Activated CD4-positive, CD25-positive, alpha-beta regulatory T cell (primary cell): ENCODE results near the gene EFNA5.

ENCODE experiments used
- DNase-seq, 4 experiments: peaks; one replicate each; lab custom pipeline; 2025; lab: John Stamatoyannopoulos, UW

The EFNA5 gene

DNA sequence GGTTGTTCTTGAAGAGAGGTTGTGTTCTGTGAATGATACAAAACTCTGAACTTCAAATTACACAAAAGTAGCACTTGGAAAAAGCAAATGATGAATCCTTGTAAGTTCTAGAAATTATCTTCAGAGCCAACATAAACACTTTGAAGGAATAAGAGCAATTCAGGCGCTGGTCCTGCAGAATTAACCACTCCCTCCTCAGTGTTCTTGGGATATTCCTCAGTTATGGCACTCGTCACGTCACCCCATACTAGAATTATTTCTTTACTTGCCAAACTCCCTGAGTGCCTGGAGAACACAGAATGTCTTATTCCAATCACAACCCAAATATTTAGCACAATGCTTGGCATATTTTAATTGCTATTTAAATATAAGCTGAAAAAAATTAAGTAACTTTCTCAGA is 126.3 kb downstream of the EFNA5 start:
- DNase-seq: no peak

GRCh38 chr5:107543868-107544267 is 126.9 kb downstream of the EFNA5 start:
- DNase-seq: no peak

- DNase-seq: no peak
Observed at GRCh38 chr5:107542831-107543231, 127.9 kb downstream of the EFNA5 start.

DNA sequence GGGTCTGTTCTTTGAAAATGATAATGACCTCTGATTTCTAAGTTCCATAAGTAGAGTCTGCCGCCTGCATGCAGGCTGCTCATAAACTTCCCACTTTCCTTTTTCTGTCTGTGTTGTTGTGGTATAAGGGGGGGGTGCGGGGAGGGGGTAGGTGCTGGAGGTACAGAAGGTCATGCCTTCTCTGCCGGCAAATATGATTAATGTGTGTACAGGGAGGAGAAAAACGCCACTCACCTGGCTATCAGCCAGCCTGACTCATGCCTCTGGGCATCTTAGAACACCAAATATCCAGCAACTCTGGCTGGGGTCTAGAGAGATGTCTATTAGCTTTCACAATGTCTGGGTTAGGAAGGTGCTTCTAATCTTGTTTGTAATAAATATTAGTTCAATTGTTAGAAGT is 128.3 kb downstream of the EFNA5 start:
- DNase-seq: no peak

DNA sequence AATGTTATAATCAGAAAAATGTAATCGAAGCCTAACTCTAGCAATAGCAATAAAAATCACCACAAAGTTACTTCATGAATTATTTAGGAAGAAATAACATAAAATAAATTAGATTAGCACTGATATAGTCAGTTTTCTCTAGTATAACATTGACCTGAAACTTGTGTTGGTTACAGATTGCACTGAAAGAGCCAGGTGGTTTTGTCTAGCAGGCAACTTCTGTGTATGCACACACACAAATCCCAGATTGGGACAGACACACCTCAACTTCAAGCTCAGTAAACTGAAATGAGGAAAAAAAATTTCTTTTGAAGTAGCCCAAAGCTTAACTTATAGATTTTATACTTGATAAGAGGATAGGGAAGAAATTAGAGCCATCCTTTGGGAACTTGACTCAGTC is 129.3 kb downstream of the EFNA5 start:
- DNase-seq: no peak

DNA sequence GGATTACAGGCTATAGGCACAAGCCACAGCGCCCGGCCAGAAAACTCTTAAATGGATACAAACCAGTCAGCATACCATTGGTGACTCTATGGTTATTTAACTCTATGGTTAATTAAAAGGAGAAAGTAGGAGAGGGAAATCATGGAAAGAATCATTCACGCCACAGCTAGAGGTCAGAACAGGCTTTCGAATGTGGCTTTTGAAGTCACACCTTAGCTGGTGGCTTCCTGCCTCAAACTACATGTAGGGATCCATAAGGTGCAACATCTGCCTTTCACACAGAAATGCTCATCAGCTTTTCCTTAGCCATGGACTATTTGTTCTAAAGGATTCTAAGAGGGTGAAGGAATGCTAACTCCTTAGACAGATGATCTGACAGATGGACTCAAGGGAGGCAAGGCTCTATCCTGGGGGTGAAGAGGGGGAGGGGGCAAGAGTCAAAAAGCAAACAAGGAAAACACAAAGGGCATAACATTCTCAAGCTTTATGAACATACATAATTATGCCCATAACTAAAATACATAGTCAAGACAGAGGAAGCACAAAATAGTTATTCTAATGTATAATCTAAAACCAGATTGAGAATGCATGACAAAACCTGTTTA is 130.9 kb downstream of the EFNA5 start:
- DNase-seq: no peak

DNA sequence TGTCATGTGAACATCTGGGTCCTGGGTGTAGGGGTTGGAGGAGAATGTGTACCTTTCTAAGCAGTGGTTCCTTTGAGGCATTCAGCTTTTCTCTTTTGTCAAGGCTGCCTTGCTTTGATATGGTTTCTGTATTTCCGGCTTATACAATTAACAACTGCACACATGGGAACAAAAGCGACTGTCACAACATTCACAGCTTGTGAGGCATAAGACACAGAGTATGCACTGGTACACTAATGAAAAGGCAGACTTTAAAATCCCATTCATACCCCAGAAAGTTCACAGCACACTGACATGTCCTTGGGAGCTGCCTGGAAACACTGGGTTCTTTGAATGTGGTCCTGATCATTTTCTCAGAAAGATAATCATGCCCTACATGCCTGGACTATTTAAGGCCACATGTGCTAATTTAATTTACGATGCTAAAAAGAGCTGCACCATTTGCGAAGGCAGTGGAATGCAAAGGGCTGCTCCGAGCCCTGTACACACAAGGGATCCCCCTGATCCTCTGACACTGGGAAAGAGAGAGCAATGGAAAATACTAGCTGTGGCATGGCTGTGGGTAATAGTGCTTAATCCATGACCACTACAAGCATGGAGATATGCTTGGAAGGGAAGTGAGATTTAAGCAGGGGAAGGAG is 131.8 kb downstream of the EFNA5 start:
- no peak for DNase-seq

DNA sequence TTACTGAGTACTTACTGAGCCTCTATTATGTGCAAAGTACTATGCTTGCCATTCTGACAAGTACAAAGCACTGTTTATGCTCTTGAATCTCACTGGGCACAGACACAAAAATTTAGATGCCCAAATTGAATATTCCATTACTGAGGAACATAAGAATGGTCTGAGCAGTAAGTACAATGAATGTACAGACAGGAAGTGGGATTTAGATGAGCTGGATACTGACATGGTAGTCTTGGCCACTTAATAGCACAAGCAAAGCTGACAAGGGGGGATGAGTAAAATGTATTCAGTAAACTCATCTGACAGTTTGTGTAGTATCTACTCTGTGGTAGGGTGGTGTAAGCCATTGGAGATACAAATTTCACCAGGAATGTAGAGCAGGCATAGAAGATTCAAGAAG is 132.4 kb downstream of the EFNA5 start:
- DNase-seq: no peak

GRCh38 chr5:107535849-107536248 is 134.9 kb downstream of the EFNA5 start:
- DNase-seq: no peak

- DNase-seq: no peak
Observed at GRCh38 chr5:107533910-107534876, 136.5 kb downstream of the EFNA5 start.

DNA sequence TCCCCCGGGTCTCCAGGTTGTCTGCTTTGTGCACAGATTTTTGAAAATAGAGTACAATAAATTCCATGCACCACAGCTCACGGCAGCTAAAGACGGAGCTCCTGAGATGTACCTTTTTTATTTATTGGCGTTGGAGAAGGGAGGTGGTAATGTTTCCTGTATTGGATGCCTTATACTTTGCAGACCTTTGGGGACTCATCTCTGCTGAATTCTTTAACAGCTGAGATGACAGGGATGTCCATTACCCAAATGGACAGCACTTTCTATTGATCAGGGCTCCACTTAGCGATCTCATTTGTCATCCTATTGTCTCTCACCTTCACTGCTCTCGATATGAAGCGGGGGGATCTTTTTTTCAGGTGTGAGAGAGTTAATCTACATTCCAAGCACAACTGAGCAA is 137.8 kb downstream of the EFNA5 start:
- DNase-seq: no peak

GRCh38 chr5:107532169-107532878 is 138.4 kb downstream of the EFNA5 start:
- DNase-seq: no peak

GRCh38 chr5:107531308-107531707 is 139.4 kb downstream of the EFNA5 start:
- DNase-seq: no peak

GRCh38 chr5:107529618-107530017 is 141.1 kb downstream of the EFNA5 start:
- DNase-seq: no peak

DNA sequence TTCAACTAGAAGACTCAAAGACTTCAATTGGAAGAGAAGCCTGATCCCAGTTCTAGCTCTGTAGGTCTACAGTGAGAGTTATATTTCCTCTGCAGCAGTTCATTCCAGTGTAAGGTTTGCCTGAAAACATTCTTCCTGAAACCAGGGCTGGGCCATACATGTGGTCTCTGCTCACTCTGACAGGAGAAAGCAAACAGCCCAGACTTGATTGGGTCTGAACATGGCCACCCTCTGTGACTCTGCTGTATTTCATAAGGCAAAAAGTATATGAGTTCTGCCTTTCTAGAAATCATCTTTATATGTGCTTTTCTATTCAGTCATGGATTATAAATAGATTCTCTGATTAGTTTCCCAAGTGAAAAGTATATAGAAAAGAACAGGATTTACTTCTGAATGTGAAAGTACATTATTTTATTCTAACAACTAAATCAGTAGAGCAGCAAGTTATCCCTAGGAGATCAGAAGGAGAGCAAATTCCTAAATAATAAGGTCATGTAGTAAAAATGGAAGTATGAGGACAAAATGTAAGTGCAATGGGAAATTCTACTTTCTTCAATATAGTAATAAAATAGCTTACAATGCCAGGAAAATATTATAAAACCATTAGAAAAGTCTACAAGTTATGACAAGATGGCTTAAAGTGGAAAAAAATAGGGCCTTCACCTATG is 144.3 kb downstream of the EFNA5 start:
- DNase-seq: no peak

DNA sequence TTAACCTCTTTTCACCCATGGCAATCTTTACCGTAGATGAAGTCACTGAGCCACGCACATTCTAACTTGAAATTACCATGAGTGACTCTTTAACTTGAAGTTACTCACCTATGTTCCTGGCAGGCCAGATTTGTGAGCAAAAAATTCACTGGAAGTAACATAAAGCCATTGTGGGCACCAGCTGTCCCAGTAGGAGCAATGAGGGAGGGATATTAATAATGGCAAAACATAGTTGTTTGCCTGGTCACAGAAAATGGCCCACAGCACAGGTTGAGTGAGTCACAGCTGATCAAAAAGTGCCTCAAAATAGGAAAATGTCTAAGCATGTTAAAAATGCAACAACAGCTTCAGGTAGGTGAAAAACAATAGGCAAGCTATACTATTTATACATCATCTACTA is 146.6 kb downstream of the EFNA5 start:
- no peak for DNase-seq

DNA sequence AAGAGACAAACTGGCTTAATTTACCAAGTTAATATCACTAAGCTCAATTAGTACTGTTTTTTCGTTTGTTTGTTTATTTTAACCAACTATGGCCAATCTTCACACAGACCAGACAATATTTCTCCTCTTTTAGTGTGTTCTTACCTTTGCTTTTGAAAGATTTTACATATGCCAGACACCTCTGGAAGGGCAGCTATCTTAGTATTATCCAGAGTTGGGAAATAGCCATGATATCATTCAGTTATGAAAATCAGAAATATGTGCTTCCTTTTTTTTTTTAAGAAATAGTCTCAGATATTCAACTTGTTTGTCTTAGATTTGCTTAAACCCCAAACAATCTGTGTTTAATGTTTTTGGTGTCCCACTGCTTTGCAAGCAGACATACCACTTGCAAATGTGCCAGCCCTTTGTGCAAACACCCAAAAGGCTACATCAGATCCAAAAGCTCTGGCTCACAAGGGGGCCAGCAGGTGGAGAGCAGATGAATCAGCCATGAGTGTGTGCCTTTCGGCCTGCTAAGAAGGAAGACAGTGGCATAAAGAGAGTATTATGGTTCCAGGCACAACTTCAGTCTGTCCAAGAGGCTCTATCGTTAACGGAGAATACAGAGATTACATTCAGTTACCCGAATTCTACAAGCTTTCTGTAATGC is 147.6 kb downstream of the EFNA5 start:
- DNase-seq: no peak

- DNase-seq: no peak
Observed at GRCh38 chr5:107522456-107522855, 148.3 kb downstream of the EFNA5 start.

DNA sequence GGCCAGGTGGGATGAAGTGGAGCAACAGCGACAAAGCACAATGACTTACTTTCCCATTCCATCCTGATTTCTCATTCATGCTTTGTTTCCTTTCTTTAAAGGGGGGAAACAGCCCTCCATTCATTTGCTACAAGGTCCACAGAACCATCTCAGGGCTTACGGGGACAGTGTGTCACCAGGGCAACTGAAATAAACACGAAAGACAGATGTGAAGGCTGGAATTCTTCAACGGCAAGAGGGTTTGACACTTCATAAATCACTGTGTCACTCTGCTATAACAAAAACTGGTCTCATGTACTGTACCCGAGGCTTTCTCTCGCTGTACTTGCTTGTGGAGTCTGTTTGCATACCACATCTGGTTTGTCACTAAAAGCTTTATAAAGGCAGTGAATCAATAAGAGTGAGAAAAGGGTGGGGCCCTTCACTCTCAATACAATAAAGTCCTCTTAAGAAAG is 150.8 kb downstream of the EFNA5 start:
- no peak for DNase-seq

DNA sequence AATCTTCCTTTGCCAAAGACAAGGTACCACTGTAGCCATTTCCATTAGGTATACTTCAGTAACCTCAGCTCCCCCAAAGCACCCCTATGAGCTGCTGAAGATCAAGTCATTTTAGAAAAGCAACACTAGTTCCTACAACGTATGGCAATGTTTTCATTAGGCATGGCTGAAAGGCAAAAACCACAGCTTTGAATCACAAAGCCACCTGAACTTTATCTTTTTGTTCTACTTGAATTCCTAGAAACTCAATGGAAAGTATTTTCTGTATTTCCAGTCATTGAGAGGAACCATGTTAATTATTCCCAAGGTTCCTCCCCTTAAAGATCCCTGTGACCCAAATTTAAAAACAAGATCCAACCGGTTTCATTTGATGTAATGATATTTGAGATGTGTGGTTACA is 152.1 kb downstream of the EFNA5 start:
- no peak for DNase-seq

GRCh38 chr5:107518190-107518589 is 152.5 kb downstream of the EFNA5 start:
- no peak for DNase-seq
